CD4-positive, alpha-beta T cell treated with Interleukin-12 subunit alpha and Interleukin-12 subunit beta, for 1 hour (primary cell): Measurements from ENCODE around the gene RIN3.

Source experiments
- DNase-seq: peaks from one replicate; pipeline ENCODE4 v3.0.0-alpha.2; 2020

The RIN3 gene

GRCh38 chr14:92601131-92601710, 87.6 kb downstream of the RIN3 start:
- no peak for DNase-seq

GRCh38 chr14:92601757-92602417, 88.3 kb downstream of the RIN3 start:
- no peak for DNase-seq

GRCh38 chr14:92603309-92604242, 90.0 kb downstream of the RIN3 start:
- peak; percentile 68 for DNase-seq

GRCh38 chr14:92605274-92605940, 91.8 kb downstream of the RIN3 start:
- no peak for DNase-seq

- no peak for DNase-seq
These were observed 93.7 kb downstream of the RIN3 start for GRCh38 chr14:92607251-92607650.

GRCh38 chr14:92607702-92608429, 94.3 kb downstream of the RIN3 start:
- no peak for DNase-seq

- DNase-seq: no peak
These were observed 96.4 kb downstream of the RIN3 start for GRCh38 chr14:92609955-92610354.

- DNase-seq: no peak
These were observed 97.3 kb downstream of the RIN3 start for GRCh38 chr14:92610849-92611271.

GRCh38 chr14:92613008-92613658, 99.6 kb downstream of the RIN3 start:
- DNase-seq: peak; percentile 68

GRCh38 chr14:92613681-92614260, 100.2 kb downstream of the RIN3 start:
- DNase-seq: no peak

GRCh38 chr14:92615451-92615850, 101.9 kb downstream of the RIN3 start:
- DNase-seq: peak; percentile 86

GRCh38 chr14:92616178-92616577, 102.6 kb downstream of the RIN3 start:
- DNase-seq: no peak

GRCh38 chr14:92617581-92617980, 104.0 kb downstream of the RIN3 start:
- DNase-seq: no peak

GRCh38 chr14:92619671-92620456, 106.3 kb downstream of the RIN3 start:
- DNase-seq: no peak

- no peak for DNase-seq
These were observed 108.7 kb downstream of the RIN3 start for GRCh38 chr14:92622311-92622710.

- DNase-seq: no peak
These were observed 111.2 kb downstream of the RIN3 start for GRCh38 chr14:92624764-92625163.

GRCh38 chr14:92625213-92625612, 111.6 kb downstream of the RIN3 start:
- no peak for DNase-seq

- DNase-seq: no peak
These were observed 112.5 kb downstream of the RIN3 start for GRCh38 chr14:92626041-92626440.

- no peak for DNase-seq
These were observed 114.2 kb downstream of the RIN3 start for GRCh38 chr14:92627707-92628215.

- DNase-seq: no peak
These were observed 115.1 kb downstream of the RIN3 start for GRCh38 chr14:92628636-92629035.
